ENCODE measurements around the gene PIEZO2. TPM values are rescaled to one million over a fixed set of nuclear protein-coding genes. Genes with fewer than 3 reads are reported as not detected.

PIEZO2 gene
- total RNA-seq, 4 donors from 2014 or later, result 0.18 to 3.0 (median 0.21) TPM

GRCh38 chr18:10685484-10685883, 463.9 kb downstream of the PIEZO2 start:
- no peak overlapping the region for H3K4me3 ChIP-seq
- no peaks in the 10 kb centered on the region for H3K27me3 ChIP-seq
- H3K27ac ChIP-seq, result no peak overlapping the region
- DNase-seq (no peak), ATAC-seq (no peak)
- TF ChIP-seq CTCF (IDR thresholded peaks at IDR 0.05 in 4 of 5, conservative IDR thresholded peaks at IDR 0.05 in 1 of 5) (no peak), POLR2A (IDR thresholded peaks at IDR 0.05) (no peak)
- intact Hi-C loops (cut with DNase I; ENCODE audit: low total_unique reads), result no loop called here
- in situ Hi-C loops (cut with MboI; ENCODE audit: low sequenced_read_pairs in 4 of 4), result no loop called here
- no peaks in the 10 kb centered on the region for H3K9me3 ChIP-seq
- no peaks in the 10 kb centered on the region for H3K4me1 ChIP-seq
- no peaks in the 10 kb centered on the region for H3K36me3 ChIP-seq

- TF ChIP-seq CTCF (IDR thresholded peaks at IDR 0.05 in 4 of 5, conservative IDR thresholded peaks at IDR 0.05 in 1 of 5), result no peak
- Histone ChIP-seq H3K36me3 (no peaks in the 10 kb centered on the region), H3K9me3 (no peaks in the 10 kb centered on the region), H3K4me1 (no peaks in the 10 kb centered on the region), H3K27me3 (no peaks in the 10 kb centered on the region), H3K27ac (no peak overlapping the region), H3K4me3 (no peak overlapping the region)
- no peak for ATAC-seq
- in situ Hi-C loops (cut with MboI; ENCODE audit: low sequenced_read_pairs in 4 of 4), result no loop called here
- no peak for DNase-seq
- intact Hi-C loops (cut with DNase I; ENCODE audit: low total_unique reads), result no loop called here
Measured at GRCh38 chr18:10682368-10682714, 467.0 kb downstream of the PIEZO2 start.

GRCh38 chr18:10681581-10682367, 467.6 kb downstream of the PIEZO2 start:
- DNase-seq (no peak), ATAC-seq (no peak)
- Histone ChIP-seq H3K4me3 (no peak overlapping the region), H3K27me3 (no peaks in the 10 kb centered on the region), H3K9me3 (no peaks in the 10 kb centered on the region), H3K36me3 (no peaks in the 10 kb centered on the region), H3K27ac (no peak overlapping the region), H3K4me1 (no peaks in the 10 kb centered on the region)
- TF ChIP-seq CTCF (IDR thresholded peaks at IDR 0.05 in 4 of 5, conservative IDR thresholded peaks at IDR 0.05 in 1 of 5) (no peak), POLR2A (IDR thresholded peaks at IDR 0.05) (no peak)
- in situ Hi-C loops (cut with MboI; ENCODE audit: low sequenced_read_pairs in 4 of 4) (no loop called here), intact Hi-C loops (cut with DNase I; ENCODE audit: low total_unique reads) (no loop called here)

- no peak for TF ChIP-seq CTCF (IDR thresholded peaks at IDR 0.05 in 4 of 5, conservative IDR thresholded peaks at IDR 0.05 in 1 of 5)
- no peak for ATAC-seq
Measured at GRCh38 chr18:10680271-10680596, 469.1 kb downstream of the PIEZO2 start.

More at GRCh38 chr18:10680271-10680596, 469.1 kb downstream of the PIEZO2 start:
- in situ Hi-C loops (cut with MboI; ENCODE audit: low sequenced_read_pairs in 4 of 4), result no loop called here
- no peaks in the 10 kb centered on the region for H3K27me3 ChIP-seq
- H3K4me3 ChIP-seq, result no peak overlapping the region
- no peak overlapping the region for H3K27ac ChIP-seq
- no peak for DNase-seq
- H3K36me3 ChIP-seq, result no peaks in the 10 kb centered on the region
- intact Hi-C loops (cut with DNase I; ENCODE audit: low total_unique reads), result no loop called here
- no peaks in the 10 kb centered on the region for H3K9me3 ChIP-seq
- H3K4me1 ChIP-seq, result no peaks in the 10 kb centered on the region
